GM19193 (cell line): Measurements from ENCODE around the gene ATXN7.

ENCODE experiments used
- POLR2A ChIP-seq: IDR thresholded peaks from 4 replicates; pipeline ENCODE4 v1.6.1; 2011; ENCODE audit not compliant: insufficient read depth, insufficient read length; ENCODE audit errors: extremely low read depth

The ATXN7 gene

DNA sequence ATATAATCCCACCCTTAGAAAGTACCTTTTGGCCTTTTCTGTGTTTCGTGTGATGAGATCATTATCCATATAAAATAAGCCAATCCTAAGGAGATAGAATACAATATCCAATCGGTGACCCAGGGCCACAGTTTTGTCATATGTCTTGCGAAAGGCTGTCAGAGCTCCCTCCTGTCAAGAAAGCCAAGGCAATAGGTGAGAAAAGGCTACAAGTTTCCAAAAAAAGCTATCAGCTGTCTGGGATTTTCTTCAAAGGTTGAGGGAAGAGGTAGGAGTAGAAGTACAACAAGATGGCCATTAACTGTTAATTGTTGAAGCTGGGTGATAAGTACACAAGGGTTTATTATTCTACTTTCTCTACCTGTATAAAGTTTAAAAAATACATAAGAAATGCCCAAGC, 155.6 kb downstream of the ATXN7 start:
- TF ChIP-seq POLR2A: no peak

DNA sequence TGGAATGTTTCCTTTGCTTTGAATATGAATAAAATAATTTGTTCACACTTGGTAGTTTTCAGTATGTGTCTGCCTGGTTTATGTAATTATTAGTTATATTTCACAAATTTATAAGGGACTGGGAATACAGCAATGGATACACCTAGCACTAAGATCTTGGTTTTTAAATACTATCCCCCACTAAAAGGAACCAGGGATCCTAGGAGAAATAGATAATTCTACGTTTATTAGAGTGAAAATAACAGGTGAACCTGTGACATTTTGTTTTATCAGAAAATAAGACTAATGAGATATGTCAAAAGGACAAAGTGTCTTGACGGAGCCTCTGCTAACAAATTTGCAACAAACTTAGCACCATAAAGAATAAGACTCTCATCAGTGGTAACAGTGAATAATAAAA, 156.2 kb downstream of the ATXN7 start:
- TF ChIP-seq POLR2A: no peak

DNA sequence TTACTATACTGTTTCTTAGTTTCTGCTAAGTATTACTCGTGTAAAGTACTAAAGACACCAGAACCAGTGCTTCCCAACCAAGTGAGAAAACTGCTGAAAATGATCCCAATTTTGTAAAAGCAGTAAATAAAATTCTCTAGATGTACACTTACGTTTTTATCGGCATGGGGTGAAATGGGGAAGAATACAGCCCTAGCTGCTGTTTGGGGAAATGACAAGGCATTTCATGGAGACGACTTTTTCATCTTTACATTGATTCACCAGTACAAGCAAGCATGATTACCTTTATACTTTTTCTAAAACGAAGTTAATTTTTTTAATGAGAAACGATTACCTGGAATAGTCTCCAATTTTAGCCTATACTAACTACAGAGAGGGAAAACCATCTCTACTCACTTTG, 158.3 kb downstream of the ATXN7 start:
- TF ChIP-seq POLR2A: no peak

DNA sequence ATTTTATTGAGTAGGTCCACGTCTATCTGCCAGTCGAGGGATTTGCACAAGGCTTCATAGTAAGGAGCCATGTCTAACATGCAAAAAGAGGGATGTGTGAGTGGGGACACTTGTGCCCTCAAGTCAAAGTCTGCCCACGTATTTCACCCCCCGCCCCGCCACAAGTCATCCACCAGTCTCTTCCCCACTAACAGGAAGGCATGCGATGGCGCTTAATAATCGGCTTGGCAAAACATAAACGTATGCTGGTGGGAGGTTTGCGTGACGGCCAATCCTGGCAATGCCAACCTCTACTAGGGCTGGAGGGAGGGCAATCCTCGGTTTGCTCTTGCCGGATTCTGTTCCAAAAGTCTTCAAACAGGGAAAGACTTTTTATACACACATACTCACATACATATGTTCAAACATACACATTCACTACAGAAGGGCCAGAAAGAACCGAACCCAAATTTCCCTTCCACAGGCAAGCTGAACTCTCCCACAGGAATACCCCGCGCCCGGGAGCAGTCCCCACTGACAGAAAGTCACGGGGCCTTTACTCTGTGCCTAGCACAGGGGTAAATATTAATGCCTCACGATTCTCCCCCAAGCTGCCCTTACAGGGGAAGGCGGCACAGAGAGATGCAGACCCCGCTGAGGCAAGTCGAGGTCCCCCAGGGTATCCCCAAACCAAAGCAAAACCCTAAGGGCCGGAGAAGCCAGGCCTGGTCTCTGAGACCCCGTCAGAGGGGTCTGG, 159.0 kb downstream of the ATXN7 start:
- no peak for TF ChIP-seq POLR2A

DNA sequence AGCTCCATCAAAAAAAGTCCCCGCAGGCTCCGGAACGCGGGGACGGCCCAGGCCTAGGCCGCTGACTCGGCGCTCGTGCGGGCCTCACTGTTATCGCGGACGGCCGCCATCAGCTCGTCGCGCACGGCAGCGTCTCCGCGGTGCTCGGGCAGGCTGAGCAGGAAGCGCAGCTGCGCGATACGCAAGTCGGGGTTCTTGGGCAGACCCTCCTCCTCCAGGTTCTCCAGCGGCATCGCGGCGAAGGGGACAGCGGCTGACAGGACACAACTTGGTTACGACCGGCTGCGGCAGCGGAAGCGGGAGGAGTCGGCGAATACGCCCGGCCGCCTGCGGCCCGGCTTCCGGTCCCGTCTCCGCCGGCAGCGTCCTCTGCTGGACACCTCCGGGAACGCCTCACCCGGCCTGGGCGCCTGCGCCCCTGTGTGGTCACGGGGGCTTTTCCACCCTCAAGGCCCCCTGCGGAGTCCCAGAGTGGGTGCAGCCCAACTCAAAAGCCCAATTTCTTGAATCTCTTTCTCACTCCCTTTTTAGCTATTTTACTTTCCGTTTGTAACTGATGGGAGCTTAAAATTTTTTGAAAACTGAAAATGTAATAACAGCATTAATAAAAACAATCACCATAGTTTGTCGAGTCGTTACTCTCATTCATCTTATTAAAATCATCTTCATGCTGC, 159.7 kb downstream of the ATXN7 start, which contains the start of gene PSMD6:
PSMD6 (minus strand) TSS at position 308 of the 674 bp plus-strand sequence; CDS start at position 233, 75 bp downstream.
- TF ChIP-seq POLR2A: peak; percentile 88

DNA sequence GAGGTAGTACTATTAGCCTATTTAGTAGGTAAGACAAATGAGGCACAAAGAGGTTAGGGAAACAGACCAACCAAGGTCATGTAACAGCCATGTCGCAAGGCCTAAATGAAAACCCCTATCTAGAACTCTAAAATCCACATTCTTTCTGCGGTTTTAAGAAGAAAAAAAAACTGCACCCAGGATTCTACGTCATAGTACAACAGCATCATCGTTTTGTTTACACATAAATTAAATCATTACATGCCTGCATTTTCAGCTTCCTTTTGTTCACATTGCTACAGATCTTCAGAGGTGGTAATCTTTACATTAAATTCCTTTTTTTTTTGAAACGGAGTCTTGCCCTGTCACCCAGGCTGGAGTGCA, 160.2 kb downstream of the ATXN7 start:
- no peak for TF ChIP-seq POLR2A

DNA sequence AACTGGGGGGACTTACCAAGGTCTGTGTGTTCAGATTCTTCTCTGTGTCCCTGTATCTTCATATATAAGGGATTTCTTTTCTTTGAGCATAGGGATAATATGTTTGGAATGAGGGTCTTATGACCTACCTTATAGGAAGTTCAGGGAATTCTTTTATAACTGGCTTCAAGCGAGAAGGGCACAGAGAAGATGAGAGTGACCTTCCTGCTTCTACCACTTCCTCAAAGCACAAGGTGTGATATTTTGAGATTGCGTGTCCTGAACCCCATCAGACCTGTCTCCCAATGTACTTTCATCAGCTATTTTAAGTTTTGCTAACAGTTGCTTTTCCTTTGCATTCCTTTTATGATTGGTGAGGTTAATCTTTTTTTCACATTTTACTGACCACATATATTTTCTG, 162.7 kb downstream of the ATXN7 start:
- TF ChIP-seq POLR2A: no peak

DNA sequence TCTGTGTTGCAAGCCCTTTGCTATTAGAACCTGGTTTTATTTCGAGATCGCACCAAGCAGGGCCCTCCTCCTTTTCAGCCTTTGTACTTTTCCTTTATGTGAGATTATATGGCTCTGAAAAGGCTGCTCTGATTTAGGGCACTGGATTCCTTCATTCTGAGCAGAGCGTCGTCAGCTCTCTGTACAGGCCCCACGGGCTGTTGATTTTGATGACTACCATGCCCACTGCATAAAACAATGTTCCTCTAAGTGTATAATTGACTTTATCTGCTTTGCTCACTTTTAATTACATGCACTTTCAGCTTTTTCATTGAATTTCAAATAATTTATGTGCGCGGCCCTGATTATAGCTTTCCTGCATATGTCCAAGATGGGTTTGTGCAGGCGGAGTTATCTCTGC, 164.0 kb downstream of the ATXN7 start:
- TF ChIP-seq POLR2A: no peak

DNA sequence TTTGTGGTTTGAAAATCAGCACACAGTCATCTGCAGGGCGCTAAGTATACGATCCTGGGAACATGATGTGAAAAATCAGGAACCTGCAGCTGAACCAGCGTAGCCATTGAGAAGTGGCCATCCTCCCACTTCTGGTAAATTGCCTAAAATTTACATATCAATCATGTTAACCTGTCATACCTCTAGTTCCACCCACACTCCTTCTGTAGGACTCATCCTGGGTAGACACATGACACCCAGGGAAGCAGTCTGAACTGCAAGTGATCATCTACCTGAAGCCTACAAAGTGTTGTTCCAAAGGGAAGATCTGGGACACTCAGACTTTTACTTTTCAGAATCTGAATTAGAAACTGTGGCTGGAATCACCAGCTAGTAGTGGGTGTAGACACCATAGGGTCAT, 165.1 kb downstream of the ATXN7 start:
- TF ChIP-seq POLR2A: no peak

DNA sequence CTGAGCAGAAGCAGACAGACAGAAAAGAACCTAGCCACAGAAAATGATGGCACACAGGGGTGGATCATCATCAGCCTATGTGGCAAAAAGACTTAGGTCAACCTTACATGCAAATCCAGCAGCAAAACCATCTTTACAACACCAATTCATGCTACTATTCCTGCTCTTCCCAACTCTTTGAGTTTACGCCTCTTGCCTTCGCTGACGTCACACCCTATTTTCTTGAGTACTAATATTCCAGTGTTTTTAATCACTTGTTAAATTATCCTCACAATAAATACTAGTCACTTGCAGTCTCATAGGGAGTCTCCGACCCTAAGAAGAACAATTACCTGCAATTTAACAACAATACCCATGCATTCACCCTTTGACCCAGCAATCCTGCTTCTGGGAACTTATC, 165.6 kb downstream of the ATXN7 start:
- no peak for TF ChIP-seq POLR2A

DNA sequence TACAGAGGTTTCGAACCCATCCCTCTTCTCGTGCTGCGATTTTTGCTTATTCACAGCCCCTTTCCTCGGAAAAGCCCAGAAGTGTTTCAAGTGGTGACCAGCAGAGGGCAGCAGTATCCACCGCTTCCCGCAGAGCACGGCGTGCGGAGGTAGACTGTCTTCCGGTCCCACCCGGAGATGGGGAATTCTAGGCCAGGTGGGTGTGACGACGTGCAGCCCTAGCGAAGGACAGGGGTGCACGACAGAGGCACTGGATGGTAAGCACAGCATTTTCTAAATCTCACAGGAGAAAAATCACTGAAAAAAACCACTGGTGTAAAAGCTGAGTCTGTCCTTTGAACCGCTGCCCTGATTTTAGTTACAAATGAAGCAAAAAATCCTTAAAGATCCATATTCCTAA, 167.1 kb downstream of the ATXN7 start:
- no peak for TF ChIP-seq POLR2A

DNA sequence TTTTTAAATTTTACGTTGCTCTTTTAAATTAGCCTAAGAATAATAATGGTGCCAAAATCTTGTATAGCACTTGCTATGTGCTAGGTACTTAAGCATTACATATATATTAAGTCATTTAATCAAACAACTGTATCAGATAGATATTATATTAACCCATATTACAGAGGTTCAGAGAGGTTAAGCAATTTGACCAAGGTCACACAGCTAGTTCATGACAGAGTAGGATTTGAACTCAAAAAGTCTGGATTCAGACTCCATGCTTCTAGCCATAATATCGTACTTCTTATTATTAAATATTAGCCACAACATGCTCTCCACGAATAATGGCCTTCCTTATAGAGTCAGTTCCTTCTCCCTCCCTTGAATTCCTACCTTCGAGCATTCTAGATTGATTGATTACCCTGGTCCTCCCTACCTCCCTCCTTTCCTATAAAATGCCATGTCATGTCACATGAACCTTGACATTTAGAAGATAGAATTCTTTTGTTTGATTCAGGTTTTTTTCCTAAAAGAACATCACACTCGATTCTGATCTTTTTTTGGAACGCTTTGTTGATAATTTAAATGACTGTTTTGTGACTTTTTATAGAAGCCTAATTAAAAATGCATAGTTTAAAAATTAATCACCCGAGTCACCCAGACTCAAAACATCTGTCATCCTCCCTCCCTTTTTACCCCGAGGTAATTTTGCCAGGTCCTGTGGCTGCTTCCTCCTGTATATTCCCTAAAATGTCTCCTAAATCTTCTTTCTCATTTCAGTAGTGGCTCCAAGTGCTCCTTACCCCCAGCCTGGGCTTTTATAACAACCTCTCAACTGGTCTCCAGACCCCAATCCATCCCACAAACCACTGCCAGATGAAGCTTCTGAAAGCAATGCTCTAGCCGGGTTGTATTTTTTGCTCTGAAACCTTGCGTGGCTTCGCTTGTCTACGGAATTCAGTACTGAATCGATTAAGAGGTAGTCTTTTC, 168.2 kb downstream of the ATXN7 start:
- TF ChIP-seq POLR2A: no peak

DNA sequence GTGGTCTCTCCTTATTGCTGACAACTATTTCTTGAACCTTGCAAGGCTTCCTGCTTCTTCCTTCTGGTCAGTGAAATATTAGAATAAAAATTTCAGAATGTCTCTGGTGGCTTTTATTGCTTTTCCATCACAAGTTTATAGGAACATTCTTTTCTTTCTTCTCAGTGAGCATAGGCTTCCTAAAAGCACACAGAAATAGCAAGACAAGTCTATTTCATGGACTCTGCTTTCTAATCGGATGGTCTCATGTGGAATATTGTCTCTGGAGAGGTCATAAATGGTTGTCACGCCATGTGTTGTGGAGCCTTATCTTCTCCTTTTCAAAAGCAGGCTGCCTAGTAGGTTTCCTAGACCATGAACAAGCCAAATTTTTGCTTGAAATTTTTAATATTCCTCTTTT, 169.4 kb downstream of the ATXN7 start:
- TF ChIP-seq POLR2A: no peak

DNA sequence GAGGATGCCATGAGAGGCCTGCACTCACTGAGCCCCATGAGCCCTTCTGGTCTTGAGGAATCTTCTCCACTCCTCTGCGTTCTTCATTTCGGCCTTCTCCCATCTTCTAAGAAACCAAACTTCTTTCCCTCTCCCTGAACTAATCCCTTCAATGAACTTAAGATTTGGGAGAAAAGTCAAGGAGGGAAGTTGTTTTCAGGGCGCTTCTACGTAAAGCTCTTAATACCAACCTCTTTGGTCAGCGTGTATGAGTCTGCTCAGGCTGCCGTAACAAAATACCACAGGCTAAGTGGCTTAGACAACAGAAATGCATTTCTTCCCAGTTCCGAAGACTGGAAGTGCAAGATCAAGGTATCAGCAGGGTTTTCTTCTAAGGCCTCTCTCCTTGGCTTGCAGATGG, 173.4 kb downstream of the ATXN7 start:
- TF ChIP-seq POLR2A: no peak

DNA sequence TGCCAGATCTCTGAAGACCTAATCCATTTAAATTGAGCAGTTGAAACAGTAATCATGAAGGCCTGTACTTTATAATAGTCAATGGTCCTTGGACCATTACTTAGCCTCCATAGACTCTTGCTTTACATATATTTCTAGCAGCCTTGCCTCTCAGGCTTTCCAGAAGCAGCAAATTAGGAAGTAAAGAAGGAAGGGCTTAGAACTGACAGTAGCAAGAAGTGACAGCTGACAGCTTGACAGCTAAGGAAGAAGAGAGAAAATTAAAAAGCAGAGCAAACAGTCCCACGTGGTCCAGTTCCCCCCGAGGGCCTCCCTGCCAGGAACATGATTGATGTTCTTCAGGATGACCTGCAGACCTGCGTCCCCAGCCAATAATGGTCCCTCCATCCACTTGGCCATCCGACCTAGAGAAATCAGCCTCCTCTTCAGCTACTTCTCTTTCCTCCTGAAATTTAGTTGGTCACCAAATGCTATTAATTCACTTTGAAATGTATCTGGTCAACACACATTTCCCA, 174.6 kb downstream of the ATXN7 start:
- no peak for TF ChIP-seq POLR2A
